Erythroblast (primary cell): ENCODE results near the gene EHD1.

Experiments used
- GATA1 ChIP-seq: IDR thresholded peaks from 2 replicates; pipeline ENCODE4 v1.6.1; 2011; ENCODE audit warnings: low read depth, mild to moderate bottlenecking, control low read depth, low read length, moderate library complexity
- POLR2A ChIP-seq: IDR thresholded peaks from 2 replicates; pipeline ENCODE4 v1.6.1; 2011; ENCODE audit warnings: mild to moderate bottlenecking, low read length

DNA sequence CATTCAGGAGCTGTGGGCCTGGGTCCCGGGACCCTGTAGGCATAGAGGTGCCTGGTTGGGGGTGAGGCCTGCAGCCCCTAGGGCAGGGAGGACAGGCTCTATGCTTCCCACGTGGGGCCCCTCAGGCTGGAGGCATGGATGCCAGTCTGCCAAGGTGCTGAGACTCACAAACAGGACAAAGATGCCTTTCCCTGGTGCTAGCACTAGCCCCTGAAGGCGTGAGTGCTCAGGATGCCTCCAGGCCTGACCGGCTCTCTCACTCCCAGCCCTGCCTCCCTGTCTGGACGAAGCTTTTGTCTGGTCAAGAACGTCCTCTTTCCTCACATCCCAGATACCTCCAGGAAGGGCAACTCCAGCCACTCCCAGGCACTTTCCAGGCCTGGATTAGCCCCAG, 36.1 kb downstream of the EHD1 start:
- TF ChIP-seq POLR2A (no peak), GATA1 (no peak)
